Inferior parietal cortex (tissue), 1 donor: ENCODE results near the gene SLC17A5.
"Not testable (repeated sequence)": the region's sequence is repeated elsewhere in the genome, so short reads cannot be mapped to it uniquely, and the experiment has no call there.

Experiments
- DNase-seq: peaks from one replicate; pipeline ENCODE4 v3.0.0-alpha.2; 2016; ENCODE audit errors: extremely low spot score

Gene SLC17A5

GRCh38 chr6:73565767-73566485 lies 87.9 kb downstream of the SLC17A5 start:
- no peak for DNase-seq

- no peak for DNase-seq
Observed at GRCh38 chr6:73564578-73565345, 89.0 kb downstream of the SLC17A5 start.

GRCh38 chr6:73562558-73562957 lies 91.2 kb downstream of the SLC17A5 start:
- no peak for DNase-seq

- no peak for DNase-seq
Observed at GRCh38 chr6:73560853-73561407, 92.9 kb downstream of the SLC17A5 start.

GRCh38 chr6:73560182-73560732 lies 93.5 kb downstream of the SLC17A5 start:
- DNase-seq = no peak

GRCh38 chr6:73559399-73559794 lies 94.4 kb downstream of the SLC17A5 start:
- DNase-seq = not testable (repeated sequence)

- no peak for DNase-seq
Observed at GRCh38 chr6:73558624-73559398, 95.0 kb downstream of the SLC17A5 start.

GRCh38 chr6:73556836-73557235 lies 97.0 kb downstream of the SLC17A5 start:
- DNase-seq = no peak

GRCh38 chr6:73555380-73555949 lies 98.3 kb downstream of the SLC17A5 start:
- DNase-seq = not testable (repeated sequence)

DNA sequence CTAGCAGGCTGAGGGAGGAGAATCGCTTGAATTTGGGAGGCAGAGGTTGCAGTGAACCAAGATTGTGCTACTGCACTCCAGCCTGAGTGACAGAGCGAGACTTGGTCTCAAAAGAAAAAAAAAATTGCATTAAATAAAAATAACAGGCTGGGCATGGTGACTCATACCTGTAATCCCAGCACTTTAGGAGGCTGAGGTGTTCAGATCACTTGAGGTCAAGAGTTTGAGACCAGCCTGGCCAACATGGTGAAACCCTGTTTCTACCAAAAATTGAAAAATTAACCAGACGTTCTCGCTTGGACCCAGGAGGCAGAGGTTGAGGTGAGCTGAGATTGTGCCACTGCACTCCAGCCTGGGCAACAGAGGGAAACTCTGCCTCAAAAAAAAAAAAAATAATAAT lies 102.7 kb downstream of the SLC17A5 start:
- not testable (repeated sequence) for DNase-seq

- DNase-seq = no peak
Observed at GRCh38 chr6:73548458-73549446, 105.0 kb downstream of the SLC17A5 start.

- DNase-seq = no peak
Observed at GRCh38 chr6:73547036-73547435, 106.8 kb downstream of the SLC17A5 start.
